Lung (tissue), 12 donors: Measurements from ENCODE around the gene TOX2. TPM values are rescaled to one million over a fixed set of nuclear protein-coding genes. Genes with fewer than 3 reads are reported as not detected.

ENCODE experiments used
- ATAC-seq: fragments of 200-7000 bp; cut with Tn5 transposase; one replicate; pipeline ENCODE4 v1.9.1; 2020; ENCODE audit warnings: moderate number of reproducible peaks; ENCODE audit not compliant: insufficient read depth, low FRiP score
- DNase-seq, 3 donors: peaks; one replicate each; pipeline ENCODE4 v3.0.0-alpha.2; 2013 to 2017
- H3K27ac ChIP-seq, 2 donors: one replicate each; pipeline ENCODE4 v1.5.1; 2013; ENCODE audit warnings: mild to moderate bottlenecking in 2 of 2, moderate library complexity in 2 of 2, control low read depth in 1 of 2, inconsistent platforms in 1 of 2, low read depth in 1 of 2, low read length in 1 of 2
- H3K27me3 ChIP-seq, 3 donors: one replicate each; pipeline ENCODE4 v1.5.1; 2013; ENCODE audit warnings: low read length in 2 of 3; ENCODE audit not compliant: control insufficient read depth in 3 of 3, insufficient read depth in 3 of 3
- H3K36me3 ChIP-seq, 4 donors: one replicate each; pipeline ENCODE4 v1.5.1; 2013; ENCODE audit warnings: low read length in 4 of 4, mild to moderate bottlenecking in 1 of 4, moderate library complexity in 1 of 4; ENCODE audit not compliant: control insufficient read depth in 4 of 4, insufficient read depth in 4 of 4
- H3K4me1 ChIP-seq, 5 donors: one replicate each; pipeline ENCODE4 v1.5.1; 2013; ENCODE audit warnings: low read length in 5 of 5, mild to moderate bottlenecking in 2 of 5, moderate library complexity in 1 of 5; ENCODE audit not compliant: control insufficient read depth in 5 of 5, insufficient read depth in 5 of 5
- H3K4me3 ChIP-seq: one replicate; pipeline ENCODE4 v1.5.1; 2013; ENCODE audit warnings: mild to moderate bottlenecking, control low read depth, moderate library complexity
- H3K9ac ChIP-seq, 2 donors: one replicate each; pipeline ENCODE4 v1.5.1; 2013; ENCODE audit warnings: low read length in 2 of 2, control low read depth in 1 of 2; ENCODE audit not compliant: insufficient read depth in 1 of 2
- H3K9me3 ChIP-seq, 4 donors: one replicate each; pipeline ENCODE4 v1.5.1; 2013; ENCODE audit warnings: low read length in 3 of 4, mild to moderate bottlenecking in 1 of 4, moderate library complexity in 1 of 4; ENCODE audit not compliant: control insufficient read depth in 4 of 4, insufficient read depth in 3 of 4
- CTCF ChIP-seq: IDR thresholded peaks from 2 replicates; pipeline ENCODE4 v1.5.1; 2012; ENCODE audit warnings: mild to moderate bottlenecking; ENCODE audit errors: control extremely low read depth, extremely low read depth
- WGBS, 2 donors: extraction: QIAGEN DNeasy Blood & Tissue Kit; methylation state at CpG; one replicate each; pipeline ENCODE4 v1.1.7; 2013; 5-methylcytosine and 5-hydroxymethylcytosine counted together
- polyA plus RNA-seq, 2 donors: library from polyadenylated mRNA; stranded (reverse); fragments of 200-250 nt; gene quantifications; one replicate each; pipeline ENCODE4 v1.2.1, GENCODE V29; 2013
- total RNA-seq, 2 donors: library from RNA; depleted of rRNA in 1 of 2; stranded (reverse); fragments of >200 nt in 1 of 2; gene quantifications; one replicate each; pipeline ENCODE4 v1.2.1, GENCODE V29; 2014 to 2021
- donor health status: control.
- donor health status: control.
- donor health status: Bipolar disorder and iron deficiency.
- donor health status: healthy.
- donor health status: DM: yes; HTN: yes; CAD: no.

TOX2 gene
- total and polyA plus RNA-seq, 4 donors: 12.0 to 25.5 (median 16.6) TPM

GRCh38 chr20:43949741-43950618 is 35.3 kb downstream of the TOX2 start:
- no peak for TF ChIP-seq CTCF
- Histone ChIP-seq H3K27me3 (no peaks in the 10 kb centered on the region), H3K9ac (no peak overlapping the region), H3K4me3 (no peak overlapping the region), H3K4me1 (peaks cover 0 to 12% (median 8%) of the 10 kb centered on the region in 5 donors), H3K27ac (no peak overlapping the region), H3K36me3 (no peaks in the 10 kb centered on the region), H3K9me3 (no peaks in the 10 kb centered on the region)
- DNase-seq (no peak), ATAC-seq (peak; percentile 25)
- 31 to 42% methylated on average over 18 of the region's 18 CpGs for WGBS, 2 donors

GRCh38 chr20:43953919-43954592 is 39.4 kb downstream of the TOX2 start:
- Histone ChIP-seq H3K27ac (peak overlapping the region in 1 of 2 donors; percentile 5), H3K27me3 (no peaks in the 10 kb centered on the region), H3K4me3 (no peak overlapping the region), H3K4me1 (peaks cover 0 to 32% (median 20%) of the 10 kb centered on the region in 5 donors), H3K36me3 (no peaks in the 10 kb centered on the region), H3K9ac (no peak overlapping the region), H3K9me3 (no peaks in the 10 kb centered on the region)
- ATAC-seq (no peak), DNase-seq (no peak)
- no peak for TF ChIP-seq CTCF
- 78 to 79% methylated on average over 8 of the region's 8 CpGs for WGBS, 2 donors

GRCh38 chr20:43954704-43955061 is 40.0 kb downstream of the TOX2 start:
- Histone ChIP-seq H3K4me1 (peaks cover 0 to 39% (median 25%) of the 10 kb centered on the region in 5 donors), H3K9me3 (no peaks in the 10 kb centered on the region), H3K9ac (no peak overlapping the region), H3K27ac (peak overlapping the region in 1 of 2 donors; percentile 5), H3K27me3 (no peaks in the 10 kb centered on the region), H3K4me3 (no peak overlapping the region), H3K36me3 (no peaks in the 10 kb centered on the region)
- TF ChIP-seq CTCF: no peak
- 72 to 77% methylated on average over 6 of the region's 6 CpGs for WGBS, 2 donors
- no peak for ATAC-seq
- no peak for DNase-seq
